K562 (cell line): Measurements from ENCODE around the gene PI4K2A. TPM values are rescaled to one million over a fixed set of nuclear protein-coding genes. Genes with fewer than 3 reads are reported as not detected.

Experiments
- ARID2 ChIP-seq: fragments of 450-650 bp; IDR thresholded peaks from 2 replicates; pipeline ENCODE4 v1.6.1; 2017; ENCODE audit warnings: antibody characterized with exemption, mild to moderate bottlenecking
- BCOR ChIP-seq: fragments of 450-650 bp; IDR thresholded peaks from 2 replicates; pipeline ENCODE4 v1.6.1; 2016
- BDP1 ChIP-seq: IDR thresholded peaks from 3 replicates; pipeline ENCODE4 v1.6.1; 2011; ENCODE audit not compliant: insufficient read length, insufficient read depth
- CBFB ChIP-seq: sonication (generic); formaldehyde crosslinking; IDR thresholded peaks from 2 replicates; pipeline ENCODE4 v1.4.0; 2020; ENCODE audit warnings: mild to moderate bottlenecking, missing genetic modification reagents
- CBX1 ChIP-seq: sonication (generic); IDR thresholded peaks from 2 replicates; pipeline ENCODE4 v1.6.1; 2016; ENCODE audit warnings: antibody characterized with exemption, low read depth, mild to moderate bottlenecking
- CREB3 ChIP-seq: fragments of 450-650 bp; conservative IDR thresholded peaks from 2 replicates; pipeline ENCODE4 v1.6.1; 2016; ENCODE audit warnings: missing genetic modification characterization, low read depth, mild to moderate bottlenecking, missing compliant biosample characterization, moderate library complexity
- DACH1 ChIP-seq: fragments of 450-650 bp; IDR thresholded peaks from 2 replicates; pipeline ENCODE4 v1.6.1; 2018; ENCODE audit not compliant: partially characterized antibody
- EHMT2 ChIP-seq: fragments of 450-650 bp; IDR thresholded peaks from 2 replicates; pipeline ENCODE4 v1.6.1; 2018; ENCODE audit warnings: antibody characterized with exemption
- ELF4 ChIP-seq: fragments of 450-650 bp; formaldehyde crosslinking; IDR thresholded peaks from 2 replicates; pipeline ENCODE4 v1.4.0; 2022; ENCODE audit warnings: missing genetic modification characterization
- ETS2 ChIP-seq: IDR thresholded peaks from 2 replicates; pipeline ENCODE4 v1.6.1; 2016; ENCODE audit warnings: borderline replicate concordance, missing genetic modification characterization, mild to moderate bottlenecking, moderate library complexity, missing compliant biosample characterization; ENCODE audit not compliant: poor library complexity, severe bottlenecking
- MEF2D ChIP-seq: conservative IDR thresholded peaks from 2 replicates; pipeline ENCODE4 v1.6.1; 2016; ENCODE audit warnings: low read depth, missing genetic modification characterization, missing compliant biosample characterization
- MTA3 ChIP-seq: fragments of 450-650 bp; formaldehyde crosslinking; IDR thresholded peaks from 2 replicates; pipeline ENCODE4 v1.6.1; 2017; ENCODE audit warnings: mild to moderate bottlenecking, borderline replicate concordance
- MXI1 ChIP-seq: IDR thresholded peaks from 2 replicates; pipeline ENCODE4 v1.6.1; 2011; ENCODE audit warnings: low read depth, mild to moderate bottlenecking, improper control_type of control experiment, low read length
- MYC ChIP-seq, 2 experiments: fragments of 250-450 bp in 1 of 2; sonication (Bioruptor Pico) in 1 of 2; IDR thresholded peaks; 2 replicates each; pipeline versions ENCODE4 v1.5.1 to v1.6.1; 2012 to 2021; ENCODE audit warnings: low read depth in 2 of 2, borderline replicate concordance in 1 of 2, improper control_type of control experiment in 1 of 2, low read length in 1 of 2, mild to moderate bottlenecking in 1 of 2, moderate library complexity in 1 of 2
- NFIC ChIP-seq: fragments of 450-650 bp; IDR thresholded peaks from 2 replicates; pipeline ENCODE4 v1.6.1; 2017; ENCODE audit warnings: mild to moderate bottlenecking, inconsistent platforms
- PRMT5 ChIP-seq: sonication (generic); formaldehyde crosslinking; IDR thresholded peaks from 2 replicates; pipeline ENCODE4 v1.5.0; 2020; ENCODE audit warnings: missing genetic modification reagents
- RAD21 ChIP-seq, 2 experiments: fragments of 250-450 bp in 1 of 2; fragments of 450-650 bp in 1 of 2; sonication (Bioruptor Pico) in 1 of 2; formaldehyde crosslinking in 1 of 2; IDR thresholded peaks in 1 of 2; conservative IDR thresholded peaks in 1 of 2; 2 replicates each; pipeline versions ENCODE4 v1.4.0 to v1.8.0; 2020 to 2022; ENCODE audit warnings: mild to moderate bottlenecking in 2 of 2, moderate library complexity in 1 of 2
- SAFB2 ChIP-seq: fragments of 200-400 bp; formaldehyde crosslinking; IDR thresholded peaks from 2 replicates; pipeline ENCODE4 v1.6.1; 2018; ENCODE audit warnings: borderline replicate concordance, low read length, low read depth, moderate library complexity; ENCODE audit not compliant: severe bottlenecking
- SMAD1 ChIP-seq: fragments of 150-350 bp; IDR thresholded peaks from 2 replicates; pipeline ENCODE4 v1.6.1; 2014; ENCODE audit warnings: low read length, low read depth; ENCODE audit not compliant: partially characterized antibody
- SMARCC2 ChIP-seq: fragments of 450-650 bp; IDR thresholded peaks from 2 replicates; pipeline ENCODE4 v1.6.1; 2017; ENCODE audit warnings: antibody characterized with exemption, moderate library complexity, mild to moderate bottlenecking, low read depth
- TBP ChIP-seq: optimal IDR thresholded peaks from 2 replicates; pipeline ENCODE3; 2011; ENCODE audit warnings: low read depth, low read length, improper control_type of control experiment
- WHSC1 ChIP-seq: IDR thresholded peaks from one replicate; pipeline ENCODE4 v1.6.1; 2012; ENCODE audit warnings: low read length, control low read depth, inconsistent platforms
- ZNF134 ChIP-seq: fragments of 250-450 bp; sonication (Bioruptor Pico); conservative IDR thresholded peaks from 2 replicates; pipeline ENCODE4 v1.4.0; 2020
- ZNF224 ChIP-seq: sonication (generic); formaldehyde crosslinking; IDR thresholded peaks from 2 replicates; pipeline ENCODE4 v1.8.0; 2022; ENCODE audit warnings: mild to moderate bottlenecking, missing genetic modification reagents
- ZNF239 ChIP-seq: fragments of 250-450 bp; sonication (Bioruptor Pico); IDR thresholded peaks from 2 replicates; pipeline ENCODE4 v1.4.0; 2020; ENCODE audit warnings: mild to moderate bottlenecking
- ZNF384 ChIP-seq: IDR thresholded peaks from 2 replicates; pipeline ENCODE4 v1.6.1; 2012; ENCODE audit warnings: low read depth, low read length, improper control_type of control experiment
- ZNF511 ChIP-seq: sonication (generic); formaldehyde crosslinking; IDR thresholded peaks from 2 replicates; pipeline ENCODE4 v1.8.0; 2022; ENCODE audit warnings: mild to moderate bottlenecking, missing genetic modification reagents
- ZNF668 ChIP-seq: fragments of 250-450 bp; sonication (Bioruptor Pico); IDR thresholded peaks from 2 replicates; pipeline ENCODE4 v1.8.0; 2022; ENCODE audit warnings: mild to moderate bottlenecking, inconsistent platforms
- ZNF766 ChIP-seq: fragments of 200-800 bp; sonication (Bioruptor generic); conservative IDR thresholded peaks from 2 replicates; pipeline ENCODE4 v1.6.1; 2016; ENCODE audit warnings: missing genetic modification characterization, missing compliant biosample characterization
- ZNF77 ChIP-seq: fragments of 250-450 bp; sonication (Bioruptor Pico); IDR thresholded peaks from 2 replicates; pipeline ENCODE4 v1.5.0; 2020
- polyA plus RNA-seq, 8 experiments: library from polyadenylated mRNA; depleted of rRNA in 4 of 8; stranded (reverse) in 5 of 8; unstranded in 3 of 8; fragments of >200 nt; fragmentation: Nextera tagmentation in 2 of 8; fragmentation: Illumina TruSeq in 1 of 8; extraction: Ambion mirVana in 2 of 8; extraction: Trizol in 1 of 8; gene quantifications; 2 replicates each; pipeline versions ENCODE4 v1.2.1 to v1.2.3, GENCODE V29; 2011 to 2014; ENCODE audit warnings: inconsistent platforms in 1 of 8, missing spikeins in 1 of 8
- total RNA-seq, 7 experiments: library from RNA; depleted of rRNA in 6 of 7; stranded (reverse); fragments of >200 nt in 6 of 7; fragmentation: Illumina TruSeq in 2 of 7; extraction: Trizol in 2 of 7; gene quantifications; 2 replicates each; pipeline versions ENCODE4 v1.2.1 to v1.2.3, GENCODE V29; 2011 to 2021; ENCODE audit warnings: low replicate concordance in 1 of 7

Gene PI4K2A
- total and polyA plus RNA-seq, 9 of the 15 experiments (the other 6 are each of a cell fraction or from before 2014, with no cell fraction given) = 4.4 to 28.4 (median 16.5) TPM

GRCh38 chr10:97689559-97690020 lies 49.1 kb downstream of the PI4K2A start (continued):
- no peak for TF ChIP-seq ZNF224 (CRISPR knock-in tag)
- no peak for TF ChIP-seq ARID2
- no peak for TF ChIP-seq SMARCC2
- peak; percentile 65; the same call in 1 of the 2 replicates for TF ChIP-seq ZNF766 (CRISPR knock-in tag)
- TF ChIP-seq BCOR = no peak
- TF ChIP-seq NFIC = no peak
- no peak for TF ChIP-seq ZNF384
- TF ChIP-seq WHSC1 = no peak
- TF ChIP-seq MEF2D (tag) = 0 out of 2 replicates have a peak, but pooled peaks have one; percentile 17
- no peak for TF ChIP-seq RAD21 (CRISPR knock-in tag; conservative IDR thresholded peaks at IDR 0.05 in 1 of 2, IDR thresholded peaks at IDR 0.05 in 1 of 2)
- no peak for TF ChIP-seq SAFB2
- no peak for TF ChIP-seq ZNF77 (CRISPR knock-in tag)
- TF ChIP-seq ZNF134 (CRISPR knock-in tag) = no peak
- no peak for TF ChIP-seq CBFB (CRISPR knock-in tag)
- peak; percentile 44; the same call in 1 of the 2 replicates for TF ChIP-seq ZNF668 (CRISPR knock-in tag)
- no peak for TF ChIP-seq ETS2 (tag)
- TF ChIP-seq ZNF239 (CRISPR knock-in tag) = no peak
- no peak for TF ChIP-seq BDP1
- no peak for TF ChIP-seq SMAD1
- no peak for TF ChIP-seq MTA3
- no peak for TF ChIP-seq MXI1
- 0 out of 2 replicates have a peak, but pooled peaks have one; percentile 32 for TF ChIP-seq EHMT2
- 0 out of 2 replicates have a peak, but pooled peaks have one; percentile 15 for TF ChIP-seq ELF4 (CRISPR knock-in tag)
- TF ChIP-seq MYC (IDR thresholded peaks at IDR 0.05; ENCODE audit: low read depth, low read length) = peak; percentile 66
- TF ChIP-seq MYC (CRISPR knock-in tag; IDR thresholded peaks at IDR 0.05; ENCODE audit: borderline replicate concordance, low read depth) = no peak
- TF ChIP-seq CBX1 = no peak
- TF ChIP-seq CREB3 (tag) = 0 out of 2 replicates have a peak, but pooled peaks have one; percentile 24
- TF ChIP-seq PRMT5 (CRISPR knock-in tag) = no peak
- peak; percentile 31 for TF ChIP-seq TBP
- no peak for TF ChIP-seq ZNF511
- TF ChIP-seq DACH1 = no peak
